ENCODE results near the gene ACAD11.

The ACAD11 gene

GRCh38 chr3:132595014-132595413 is 64.6 kb downstream of the ACAD11 start:
- no peak for DNase-seq (ENCODE audit: low read depth)
- TF ChIP-seq CTCF (IDR thresholded peaks at IDR 0.05; ENCODE audit: control insufficient read depth, extremely low read depth, insufficient read depth), result no peak
- no peak overlapping the region for H3K4me3 ChIP-seq (ENCODE audit: low read depth, low read length)

- no peak for DNase-seq (ENCODE audit: low read depth)
- no peak for TF ChIP-seq CTCF (IDR thresholded peaks at IDR 0.05; ENCODE audit: control insufficient read depth, extremely low read depth, insufficient read depth)
- no peak overlapping the region for H3K4me3 ChIP-seq (ENCODE audit: low read depth, low read length)
Measured at GRCh38 chr3:132594498-132594897, 65.1 kb downstream of the ACAD11 start.

- H3K4me3 ChIP-seq (ENCODE audit: low read depth, low read length), result no peak overlapping the region
- DNase-seq (ENCODE audit: low read depth), result no peak
- no peak for TF ChIP-seq CTCF (IDR thresholded peaks at IDR 0.05; ENCODE audit: control insufficient read depth, extremely low read depth, insufficient read depth)
Measured at GRCh38 chr3:132593947-132594323, 65.7 kb downstream of the ACAD11 start.

- no peak for TF ChIP-seq CTCF (IDR thresholded peaks at IDR 0.05; ENCODE audit: control insufficient read depth, extremely low read depth, insufficient read depth)
- no peak for DNase-seq (ENCODE audit: low read depth)
- no peak overlapping the region for H3K4me3 ChIP-seq (ENCODE audit: low read depth, low read length)
Measured at GRCh38 chr3:132593241-132593946, 66.2 kb downstream of the ACAD11 start.

DNA sequence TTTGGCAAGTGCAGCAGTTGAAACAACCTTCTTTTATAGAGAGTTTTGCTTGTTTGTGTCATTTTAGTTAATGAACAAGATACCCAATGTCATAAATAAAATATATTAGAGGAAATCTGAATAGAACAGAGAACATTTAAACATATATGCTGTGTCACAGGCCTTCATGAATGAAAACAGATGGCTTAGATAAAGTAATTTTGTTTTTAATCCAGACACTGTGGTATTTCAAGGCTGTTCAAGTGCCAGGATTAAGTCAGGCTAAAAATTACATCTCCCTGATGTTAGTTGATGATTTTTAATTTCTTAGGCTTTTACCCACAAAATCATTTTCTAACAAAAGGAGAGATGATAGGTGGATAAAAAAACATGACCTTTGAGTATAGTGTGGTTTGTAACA is 67.4 kb downstream of the ACAD11 start:
- H3K4me3 ChIP-seq (ENCODE audit: low read depth, low read length), result no peak overlapping the region
- DNase-seq (ENCODE audit: low read depth), result no peak
- no peak for TF ChIP-seq CTCF (IDR thresholded peaks at IDR 0.05; ENCODE audit: control insufficient read depth, extremely low read depth, insufficient read depth)

DNA sequence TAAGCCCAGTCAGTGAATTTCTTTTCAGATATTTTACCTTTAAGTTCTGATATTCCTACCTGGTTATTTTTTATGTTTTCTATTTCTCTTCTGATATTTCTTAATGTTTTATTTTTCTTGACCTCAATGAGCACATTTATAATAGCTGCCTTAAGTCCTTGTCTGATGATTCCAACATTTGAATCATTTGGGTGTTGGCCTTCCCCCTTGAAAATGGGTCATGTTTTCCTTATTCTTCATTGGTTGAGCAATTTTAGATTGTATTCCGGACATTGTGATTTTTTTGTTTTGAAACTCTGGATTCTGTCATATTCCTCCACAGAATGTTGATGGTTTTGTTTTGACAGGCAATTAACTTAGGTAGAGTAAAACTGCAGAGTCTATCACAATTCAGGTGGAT is 72.2 kb downstream of the ACAD11 start:
- H3K4me3 ChIP-seq (ENCODE audit: low read depth, low read length), result no peak overlapping the region
- TF ChIP-seq CTCF (IDR thresholded peaks at IDR 0.05; ENCODE audit: control insufficient read depth, extremely low read depth, insufficient read depth), result no peak
- no peak for DNase-seq (ENCODE audit: low read depth)

DNA sequence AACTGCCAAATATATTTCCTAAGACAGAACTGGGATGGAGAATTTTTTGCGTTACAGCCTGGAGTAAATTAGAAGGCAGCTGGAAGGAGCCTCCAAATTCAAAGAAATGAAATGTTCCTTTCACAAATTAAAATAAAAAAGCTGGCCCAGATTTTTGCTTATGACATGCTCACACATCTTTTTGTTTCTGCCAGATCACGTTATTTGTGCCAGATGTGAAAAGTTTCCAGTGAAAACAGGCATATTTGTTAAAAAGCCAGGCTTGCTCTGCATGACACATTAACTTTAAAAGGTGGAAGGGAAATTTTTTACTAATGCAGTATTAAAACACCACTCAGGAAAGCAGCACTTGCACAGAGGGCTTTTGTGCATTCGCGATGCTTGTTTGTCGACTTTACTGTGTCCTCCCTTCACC is 85.8 kb downstream of the ACAD11 start:
- no peak for TF ChIP-seq CTCF (IDR thresholded peaks at IDR 0.05; ENCODE audit: control insufficient read depth, extremely low read depth, insufficient read depth)
- no peak overlapping the region for H3K4me3 ChIP-seq (ENCODE audit: low read depth, low read length)
- no peak for DNase-seq (ENCODE audit: low read depth)
